Measurements from ENCODE around the gene EPN1. TPM values are rescaled to one million over a fixed set of nuclear protein-coding genes. Genes with fewer than 3 reads are reported as not detected.

EPN1 gene
- total and polyA plus RNA-seq, 2 experiments from 2014 or later = 47.1 to 223 TPM

GRCh38 chr19:55697069-55697440 lies 22.0 kb downstream of the EPN1 start (continued):
- TF ChIP-seq ZNF462 (CRISPR knock-in tag; IDR thresholded peaks at IDR 0.05) (no peak), CREB1 (CRISPR knock-in tag; IDR thresholded peaks at IDR 0.05; ENCODE audit: low read depth) (no peak), NANOG (IDR thresholded peaks at IDR 0.05; ENCODE audit: borderline replicate concordance) (no peak), REST (IDR thresholded peaks at IDR 0.05; ENCODE audit: unreplicated experiment) (no peak), POLR2AphosphoS5 (IDR thresholded peaks at IDR 0.05; ENCODE audit: low read depth) (no peak)

GRCh38 chr19:55697698-55698097 lies 22.7 kb downstream of the EPN1 start:
- no peaks in the 10 kb centered on the region for H3K9me2 ChIP-seq (ENCODE audit: insufficient read depth)
- no peak for TF ChIP-seq ETS1 (IDR thresholded peaks at IDR 0.05)
- TF ChIP-seq CTCF (conservative IDR thresholded peaks at IDR 0.05; ENCODE audit: low read depth in 2 of 2) = no peak
- no peak for TF ChIP-seq NANOG (IDR thresholded peaks at IDR 0.05; ENCODE audit: borderline replicate concordance)
- no peak for TF ChIP-seq ZNF114 (CRISPR knock-in tag; IDR thresholded peaks at IDR 0.05)
- no peak for TF ChIP-seq EZH2phosphoT487 (IDR thresholded peaks at IDR 0.05; ENCODE audit: unreplicated experiment)
- no peak for TF ChIP-seq JUNB (IDR thresholded peaks at IDR 0.05; ENCODE audit: unreplicated experiment)
- TF ChIP-seq ZNF331 (CRISPR knock-in tag; IDR thresholded peaks at IDR 0.05; ENCODE audit: low read depth) = no peak
- TF ChIP-seq CREB1 (CRISPR knock-in tag; IDR thresholded peaks at IDR 0.05; ENCODE audit: low read depth) = no peak
- TF ChIP-seq EZH2 (IDR thresholded peaks at IDR 0.05; ENCODE audit: low read depth, unreplicated experiment) = no peak

More at GRCh38 chr19:55697698-55698097, 22.7 kb downstream of the EPN1 start:
- peaks cover 54% of the 10 kb centered on the region for H3K36me3 Mint-ChIP-seq (ENCODE audit: low read depth)
- no peak overlapping the region for H3K4me2 ChIP-seq
- H2AFZ ChIP-seq = no peak overlapping the region
- H3K4me1 Mint-ChIP-seq = no peaks in the 10 kb centered on the region; the same call in 2 of the 3 replicates
- DNase-seq (ENCODE audit: low spot score) = no peak
- H3K4me3 Mint-ChIP-seq = no peak overlapping the region
- H4K20me1 ChIP-seq (replicated peaks; ENCODE audit: insufficient read depth) = no peaks in the 10 kb centered on the region; the same call in 1 of the 2 replicates
- no peak overlapping the region for H3K27ac ChIP-seq (ENCODE audit: low read depth)
- H3F3A ChIP-seq (replicated peaks; ENCODE audit: low read depth) = no peaks in the 10 kb centered on the region
- peaks cover 9% of the 10 kb centered on the region for H3K9me3 Mint-ChIP-seq
- H3K79me2 ChIP-seq (replicated peaks; ENCODE audit: insufficient read depth) = no peaks in the 10 kb centered on the region
- H3K27ac Mint-ChIP-seq = no peak overlapping the region
- no peaks in the 10 kb centered on the region for H3K36me3 ChIP-seq (ENCODE audit: insufficient read depth)
- no peak for ATAC-seq
- H3K4me1 ChIP-seq (ENCODE audit: insufficient read depth) = no peaks in the 10 kb centered on the region
- H3K4me3 ChIP-seq = no peak overlapping the region
- no peaks in the 10 kb centered on the region for H3K27me3 ChIP-seq (ENCODE audit: insufficient read depth)
- peaks cover 4% of the 10 kb centered on the region for H3K27me3 Mint-ChIP-seq (ENCODE audit: insufficient read depth, low read depth, poor library complexity)

All from GM23338 (cell line).